UCSD-AML1 (cell line): Measurements from ENCODE around the gene MAP2K6.

Experiments
- DNase-seq: peaks from one replicate; lab custom pipeline; 2025; ENCODE audit not compliant: unreplicated experiment; lab: John Stamatoyannopoulos, UW

MAP2K6 gene

GRCh38 chr17:69528035-69528434 lies 113.5 kb downstream of the MAP2K6 start:
- no peak for DNase-seq

GRCh38 chr17:69533481-69534234 lies 119.2 kb downstream of the MAP2K6 start:
- DNase-seq, result no peak

GRCh38 chr17:69534235-69534621 lies 119.7 kb downstream of the MAP2K6 start:
- no peak for DNase-seq

- DNase-seq, result no peak
These were observed 120.6 kb downstream of the MAP2K6 start for GRCh38 chr17:69535016-69535570.

- no peak for DNase-seq
These were observed 124.3 kb downstream of the MAP2K6 start for GRCh38 chr17:69538795-69539194.

GRCh38 chr17:69539274-69539673 lies 124.8 kb downstream of the MAP2K6 start:
- DNase-seq, result no peak

GRCh38 chr17:69539781-69540319 lies 125.4 kb downstream of the MAP2K6 start:
- no peak for DNase-seq

GRCh38 chr17:69540356-69540755 lies 125.9 kb downstream of the MAP2K6 start:
- no peak for DNase-seq

- no peak for DNase-seq
These were observed 132.7 kb downstream of the MAP2K6 start for GRCh38 chr17:69547230-69547629.

- no peak for DNase-seq
These were observed 133.4 kb downstream of the MAP2K6 start for GRCh38 chr17:69547947-69548346.

GRCh38 chr17:69551212-69552010 lies 136.9 kb downstream of the MAP2K6 start:
- no peak for DNase-seq

GRCh38 chr17:69552986-69553667 lies 138.6 kb downstream of the MAP2K6 start:
- no peak for DNase-seq

GRCh38 chr17:69555056-69555455 lies 140.6 kb downstream of the MAP2K6 start:
- DNase-seq, result no peak

GRCh38 chr17:69557339-69557738 lies 142.8 kb downstream of the MAP2K6 start:
- no peak for DNase-seq

- DNase-seq, result no peak
These were observed 144.3 kb downstream of the MAP2K6 start for GRCh38 chr17:69558796-69559195.

- no peak for DNase-seq
These were observed 146.5 kb downstream of the MAP2K6 start for GRCh38 chr17:69560987-69561441.

GRCh38 chr17:69561462-69561861 lies 147.0 kb downstream of the MAP2K6 start:
- DNase-seq, result no peak

- DNase-seq, result no peak
These were observed 150.9 kb downstream of the MAP2K6 start for GRCh38 chr17:69565447-69565846.

- no peak for DNase-seq
These were observed 152.6 kb downstream of the MAP2K6 start for GRCh38 chr17:69567130-69567529.

GRCh38 chr17:69572747-69573146 lies 158.2 kb downstream of the MAP2K6 start:
- no peak for DNase-seq

- DNase-seq, result no peak
These were observed 158.9 kb downstream of the MAP2K6 start for GRCh38 chr17:69573396-69573795.
